PFSK-1 (cell line): ENCODE results near the gene SIDT2.

ENCODE experiments used
- FOXP2 ChIP-seq: optimal IDR thresholded peaks from 2 replicates; pipeline ENCODE3; 2011; ENCODE audit warnings: borderline replicate concordance, control low read depth, inconsistent platforms; ENCODE audit not compliant: insufficient read depth; ENCODE audit errors: extremely low read length, extremely low read depth
- POLR2AphosphoS5 ChIP-seq: IDR thresholded peaks from 2 replicates; pipeline ENCODE4 v1.6.1; 2012; ENCODE audit warnings: low read depth, mild to moderate bottlenecking, control low read depth, low read length, moderate library complexity
- REST ChIP-seq, 2 experiments: IDR thresholded peaks; 2 replicates each; pipeline versions ENCODE4 v1.6.1 to v1.8.0; 2011 to 2012; ENCODE audit warnings: low read depth in 2 of 2, low read length in 2 of 2, control low read depth in 1 of 2, inconsistent platforms in 1 of 2, mild to moderate bottlenecking in 1 of 2, moderate library complexity in 1 of 2; ENCODE audit not compliant: insufficient read depth in 1 of 2
- SIN3A ChIP-seq: IDR thresholded peaks from 2 replicates; pipeline ENCODE4 v1.6.1; 2012; ENCODE audit warnings: mild to moderate bottlenecking, low read length, moderate library complexity, borderline replicate concordance; ENCODE audit not compliant: insufficient read depth
- TAF1 ChIP-seq: IDR thresholded peaks from 2 replicates; pipeline ENCODE4 v1.6.1; 2012; ENCODE audit warnings: low read length, control low read depth, borderline replicate concordance; ENCODE audit not compliant: insufficient read depth

The SIDT2 gene

GRCh38 chr11:117214404-117215110 is 36.0 kb downstream of the SIDT2 start:
- TF ChIP-seq SIN3A (no peak), POLR2AphosphoS5 (no peak), FOXP2 (no peak), TAF1 (no peak), REST (IDR thresholded peaks at IDR 0.05; ENCODE audit: insufficient read depth in 1 of 2, low read depth in 2 of 2, low read length in 2 of 2) (no peak)

GRCh38 chr11:117217141-117218084 is 38.9 kb downstream of the SIDT2 start:
- TF ChIP-seq SIN3A (no peak), TAF1 (no peak), FOXP2 (no peak), POLR2AphosphoS5 (no peak), REST (IDR thresholded peaks at IDR 0.05; ENCODE audit: insufficient read depth in 1 of 2, low read depth in 2 of 2, low read length in 2 of 2) (no peak)

- no peak for TF ChIP-seq TAF1
- TF ChIP-seq FOXP2, result no peak
- no peak for TF ChIP-seq POLR2AphosphoS5
- no peak for TF ChIP-seq REST (IDR thresholded peaks at IDR 0.05; ENCODE audit: insufficient read depth in 1 of 2, low read depth in 2 of 2, low read length in 2 of 2)
- TF ChIP-seq SIN3A, result no peak
Measured at GRCh38 chr11:117218133-117218915, 39.8 kb downstream of the SIDT2 start.

- TF ChIP-seq REST (IDR thresholded peaks at IDR 0.05; ENCODE audit: insufficient read depth in 1 of 2, low read depth in 2 of 2, low read length in 2 of 2) (no peak), TAF1 (no peak), POLR2AphosphoS5 (no peak), SIN3A (no peak), FOXP2 (no peak)
Measured at GRCh38 chr11:117219001-117219400, 40.5 kb downstream of the SIDT2 start.
